ENCODE results near the gene SREBF1. TPM values are rescaled to one million over a fixed set of nuclear protein-coding genes. Genes with fewer than 3 reads are reported as not detected.
A peak's percentile ranks its signal among the peaks of the same experiment; 100 is the strongest.

SREBF1 gene
- total RNA-seq, 1 experiment from 2014 or later: 230 TPM

- no peak for DNase-seq (ENCODE audit: low read depth, low spot score)
- Histone ChIP-seq H3K4me3 (ENCODE audit: low read depth in 2 of 2, low read length in 2 of 2) (no peak overlapping the region), H3K27ac (ENCODE audit: low read length) (no peak overlapping the region), H3K27me3 (ENCODE audit: control insufficient read depth, insufficient read depth, low read length) (no peaks in the 10 kb centered on the region), H3K9me3 (ENCODE audit: control insufficient read depth, insufficient read depth, low read depth, low read length) (no peaks in the 10 kb centered on the region), H3K36me3 (ENCODE audit: control insufficient read depth, insufficient read depth, low read length) (no peaks in the 10 kb centered on the region), H3K4me1 (ENCODE audit: control insufficient read depth, insufficient read depth, low read length) (no peaks in the 10 kb centered on the region)
- TF ChIP-seq TCF7L2 (IDR thresholded peaks at IDR 0.05; ENCODE audit: low read depth, low read length) (no peak), POLR2AphosphoS5 (IDR thresholded peaks at IDR 0.05; ENCODE audit: low read depth, low read length) (no peak), REST (IDR thresholded peaks at IDR 0.05; ENCODE audit: insufficient read depth in 1 of 2, low read depth in 2 of 2, low read length in 1 of 2) (no peak), SIN3A (IDR thresholded peaks at IDR 0.05; ENCODE audit: borderline replicate concordance, insufficient read depth, low read depth, low read length) (no peak), CTCF (IDR thresholded peaks at IDR 0.05) (no peak)
- in situ Hi-C loops (cut with HindIII; ENCODE audit: low pct_unique_long_range_greater_than_20kb, low sequenced_read_pairs): no loop called here
- intact Hi-C loops (cut with micrococcal nuclease; ENCODE audit: unreplicated experiment): loop anchor here (5.0 kb wide), 1 partner anchor 45 kb away; no protein-coding TSS in a partner anchor
- POLR2A ChIA-PET: no interaction called here
- BruUV-seq (replicated peaks): TSS peak; percentile 33
- CTCF ChIA-PET: interaction anchor here (0.5 kb wide), 1 partner anchor 165 kb away, joined by 7 read pairs; no protein-coding TSS in a partner anchor
- ATAC-seq: no peak
These were observed 20.7 kb upstream of the SREBF1 start for GRCh38 chr17:17857496-17857895.

DNA sequence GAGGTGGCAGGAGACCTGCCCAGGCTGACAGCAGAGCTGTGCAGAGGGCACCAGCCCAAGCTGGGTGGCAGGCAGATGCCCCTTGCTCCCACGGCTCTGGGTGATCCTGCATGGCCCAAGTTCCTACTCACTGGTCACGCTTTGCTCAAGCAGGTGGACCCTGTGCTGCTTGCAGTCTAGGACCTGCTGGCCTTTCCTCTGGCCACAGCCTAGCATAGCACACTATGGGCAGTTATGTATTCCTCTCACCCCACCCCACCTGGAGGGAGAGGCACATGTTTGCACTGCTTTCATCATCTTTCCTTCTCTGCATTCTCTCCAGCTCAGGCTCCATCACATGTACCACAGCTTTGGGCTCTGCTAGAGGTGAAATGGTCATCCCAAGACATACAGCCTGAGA is 19.6 kb upstream of the SREBF1 start:
- ChIA-PET CTCF (no interaction called here), POLR2A (interaction anchor here (0.6 kb wide), 1 partner anchor 26 kb away, joined by 3 read pairs; no protein-coding TSS in a partner anchor)
- H3K4me1 ChIP-seq (ENCODE audit: control insufficient read depth, insufficient read depth, low read length): no peaks in the 10 kb centered on the region
- H3K4me3 ChIP-seq (ENCODE audit: low read depth in 2 of 2, low read length in 2 of 2): no peak overlapping the region
- in situ Hi-C loops (cut with HindIII; ENCODE audit: low pct_unique_long_range_greater_than_20kb, low sequenced_read_pairs): no loop called here
- no peak overlapping the region for H3K27ac ChIP-seq (ENCODE audit: low read length)
- no peaks in the 10 kb centered on the region for H3K9me3 ChIP-seq (ENCODE audit: control insufficient read depth, insufficient read depth, low read depth, low read length)
- intact Hi-C loops (cut with micrococcal nuclease; ENCODE audit: unreplicated experiment): loop anchor here (5.0 kb wide), 1 partner anchor 44 kb away; no protein-coding TSS in a partner anchor
- DNase-seq (ENCODE audit: low read depth, low spot score): no peak
- BruUV-seq (replicated peaks): no TSS peak
- TF ChIP-seq TCF7L2 (IDR thresholded peaks at IDR 0.05; ENCODE audit: low read depth, low read length) (no peak), POLR2AphosphoS5 (IDR thresholded peaks at IDR 0.05; ENCODE audit: low read depth, low read length) (no peak), CTCF (IDR thresholded peaks at IDR 0.05) (no peak), REST (IDR thresholded peaks at IDR 0.05; ENCODE audit: insufficient read depth in 1 of 2, low read depth in 2 of 2, low read length in 1 of 2) (no peak), SIN3A (IDR thresholded peaks at IDR 0.05; ENCODE audit: borderline replicate concordance, insufficient read depth, low read depth, low read length) (no peak)
- H3K36me3 ChIP-seq (ENCODE audit: control insufficient read depth, insufficient read depth, low read length): no peaks in the 10 kb centered on the region
- no peaks in the 10 kb centered on the region for H3K27me3 ChIP-seq (ENCODE audit: control insufficient read depth, insufficient read depth, low read length)
- no peak for ATAC-seq
